Astrocyte (in vitro differentiated cells and primary cell): Measurements from ENCODE around the gene DHRS2. TPM values are rescaled to one million over a fixed set of nuclear protein-coding genes. Genes with fewer than 3 reads are reported as not detected.

Source experiments
- DNase-seq: peaks from one replicate; pipeline ENCODE4 v3.0.0-alpha.2; 2010; ENCODE audit warnings: low read depth
- FAIRE-seq: peaks from 2 replicates; lab custom pipeline; 2011; peaks lifted over from hg19 to GRCh38; lab: Jason Lieb, UNC
- H2AFZ ChIP-seq: 2 replicates; pipeline ENCODE4 v1.6.0; 2012; ENCODE audit warnings: low read depth, low read length, inconsistent platforms
- H3K27ac ChIP-seq: 2 replicates; pipeline ENCODE4 v1.5.1; 2011; ENCODE audit warnings: low read depth, low read length, inconsistent platforms
- H3K27me3 ChIP-seq: 2 replicates; pipeline ENCODE4 v1.6.0; 2011; ENCODE audit warnings: low read length, inconsistent platforms; ENCODE audit not compliant: insufficient read depth
- H3K36me3 ChIP-seq: 2 replicates; pipeline ENCODE4 v1.5.1; 2011; ENCODE audit warnings: low read length, inconsistent platforms; ENCODE audit not compliant: insufficient read depth
- H3K4me1 ChIP-seq: 2 replicates; pipeline ENCODE4 v1.5.1; 2011; ENCODE audit warnings: low read length, inconsistent platforms; ENCODE audit not compliant: insufficient read depth
- H3K4me2 ChIP-seq: 2 replicates; pipeline ENCODE4 v1.6.0; 2012; ENCODE audit warnings: low read length, inconsistent platforms
- H3K4me3 ChIP-seq: 2 replicates; pipeline ENCODE4 v1.5.1; 2011; ENCODE audit warnings: low read depth, mild to moderate bottlenecking, low read length, inconsistent platforms; ENCODE audit not compliant: insufficient read depth
- H3K79me2 ChIP-seq: 2 replicates; pipeline ENCODE4 v1.6.0; 2012; ENCODE audit warnings: mild to moderate bottlenecking, low read length, inconsistent platforms; ENCODE audit not compliant: insufficient read depth
- H3K9ac ChIP-seq: 2 replicates; pipeline ENCODE4 v1.6.0; 2012; ENCODE audit warnings: mild to moderate bottlenecking, low read length, inconsistent platforms
- H3K9me3 ChIP-seq: 2 replicates; pipeline ENCODE4 v1.5.1; 2012; ENCODE audit warnings: low read depth, mild to moderate bottlenecking, low read length, inconsistent platforms; ENCODE audit not compliant: insufficient read depth
- H4K20me1 ChIP-seq: 2 replicates; pipeline ENCODE4 v1.6.0; 2012; ENCODE audit warnings: low read length, inconsistent platforms; ENCODE audit not compliant: insufficient read depth
- H3K27ac Mint-ChIP-seq: one replicate; pipeline ENCODE4 v1.8.0; 2021; ENCODE audit warnings: mild to moderate bottlenecking, mixed read lengths; ENCODE audit not compliant: unreplicated experiment
- H3K27me3 Mint-ChIP-seq: one replicate; pipeline ENCODE4 v1.8.0; 2021; ENCODE audit warnings: low read depth, mixed read lengths; ENCODE audit not compliant: unreplicated experiment
- H3K36me3 Mint-ChIP-seq: one replicate; pipeline ENCODE4 v1.8.0; 2021; ENCODE audit warnings: low read depth, mixed read lengths; ENCODE audit not compliant: unreplicated experiment
- H3K4me1 Mint-ChIP-seq: one replicate; pipeline ENCODE4 v1.8.0; 2021; ENCODE audit warnings: low read depth, mixed read lengths; ENCODE audit not compliant: unreplicated experiment
- H3K4me3 Mint-ChIP-seq: one replicate; pipeline ENCODE4 v1.8.0; 2021; ENCODE audit warnings: mild to moderate bottlenecking, moderate library complexity, mixed read lengths; ENCODE audit not compliant: unreplicated experiment
- H3K9me3 Mint-ChIP-seq: one replicate; pipeline ENCODE4 v1.8.0; 2021; ENCODE audit warnings: mild to moderate bottlenecking, mixed read lengths; ENCODE audit not compliant: unreplicated experiment
- CTCF ChIP-seq: IDR thresholded peaks from 2 replicates; pipeline ENCODE4 v1.5.1; 2011; ENCODE audit warnings: low read depth, mild to moderate bottlenecking, inconsistent platforms, low read length, moderate library complexity; ENCODE audit not compliant: insufficient read depth
- EZH2 ChIP-seq: IDR thresholded peaks from 2 replicates; pipeline ENCODE4 v1.6.1; 2012; ENCODE audit warnings: mild to moderate bottlenecking, low read length, inconsistent platforms; ENCODE audit not compliant: insufficient read depth
- total RNA-seq: library from RNA; stranded (reverse); gene quantifications from 2 replicates; pipeline ENCODE4 v1.2.1, GENCODE V29; 2021

DHRS2 gene
- total RNA-seq, 1 donor from 2014 or later: 1.1 TPM

GRCh38 chr14:23643533-23644194 lies 7.5 kb downstream of the DHRS2 start:
- Mint-ChIP-seq H3K9me3 (no peaks in the 10 kb centered on the region), H3K27me3 (peaks cover 3% of the 10 kb centered on the region), H3K4me3 (no peak overlapping the region), H3K36me3 (peaks cover 1% of the 10 kb centered on the region), H3K27ac (no peak overlapping the region), H3K4me1 (peaks cover 11% of the 10 kb centered on the region)
- Histone ChIP-seq H3K9ac (no peak overlapping the region), H3K36me3 (no peaks in the 10 kb centered on the region), H3K27ac (no peak overlapping the region), H3K4me2 (no peak overlapping the region), H3K9me3 (no peaks in the 10 kb centered on the region), H2AFZ (no peak overlapping the region), H3K79me2 (no peaks in the 10 kb centered on the region), H3K4me1 (no peaks in the 10 kb centered on the region), H3K4me3 (no peak overlapping the region), H3K27me3 (no peaks in the 10 kb centered on the region), H4K20me1 (no peaks in the 10 kb centered on the region)
- FAIRE-seq: no peak
- no peak for TF ChIP-seq CTCF
- TF ChIP-seq EZH2: no peak
- no peak for DNase-seq

DNA sequence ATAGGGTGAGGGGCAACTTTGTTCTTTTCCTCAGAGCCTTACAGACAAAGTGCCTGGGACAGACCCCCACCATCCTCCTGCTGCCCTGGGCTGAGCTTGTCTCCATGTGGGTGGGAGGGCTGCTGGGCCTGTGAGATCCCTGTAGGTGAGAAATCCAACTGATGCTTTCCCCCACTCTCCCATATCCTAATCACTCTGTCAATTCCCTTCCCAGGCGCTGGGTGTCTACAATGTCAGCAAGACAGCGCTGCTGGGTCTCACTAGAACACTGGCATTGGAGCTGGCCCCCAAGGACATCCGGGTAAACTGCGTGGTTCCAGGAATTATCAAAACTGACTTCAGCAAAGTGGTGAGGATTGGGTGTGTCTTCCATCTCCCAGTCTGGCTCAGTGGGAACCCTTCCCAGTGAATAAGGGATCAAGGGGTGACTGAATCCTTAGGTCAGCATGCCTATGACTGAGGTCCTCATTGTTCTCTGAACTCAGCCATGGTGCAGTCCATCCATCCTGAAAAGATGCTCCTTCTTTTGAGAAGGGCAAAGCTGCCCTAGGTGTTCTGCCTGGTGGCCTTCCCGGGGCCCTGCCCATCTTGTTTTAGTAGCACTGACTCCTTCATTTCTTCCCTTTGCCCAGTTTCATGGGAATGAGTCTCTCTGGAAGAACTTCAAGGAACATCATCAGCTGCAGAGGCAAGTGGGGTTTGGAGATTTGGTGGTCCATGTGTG lies 8.2 kb downstream of the DHRS2 start:
- TF ChIP-seq EZH2 (no peak), CTCF (no peak)
- H4K20me1 ChIP-seq: no peaks in the 10 kb centered on the region

DNA sequence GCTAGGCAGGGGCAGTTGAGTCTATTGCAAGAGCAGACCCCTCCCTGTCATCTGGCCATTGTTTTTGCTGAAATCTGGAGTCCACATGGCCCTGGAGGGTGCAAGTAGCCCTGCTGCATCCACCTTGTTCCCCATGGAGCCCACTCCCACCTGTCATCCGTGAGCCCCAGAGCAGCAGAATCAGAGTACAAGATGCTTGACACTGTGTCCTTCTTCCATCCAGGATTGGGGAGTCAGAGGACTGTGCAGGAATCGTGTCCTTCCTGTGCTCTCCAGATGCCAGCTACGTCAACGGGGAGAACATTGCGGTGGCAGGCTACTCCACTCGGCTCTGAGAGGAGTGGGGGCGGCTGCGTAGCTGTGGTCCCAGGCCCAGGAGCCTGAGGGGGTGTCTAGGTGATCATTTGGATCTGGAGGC lies 8.8 kb downstream of the DHRS2 start:
- Histone ChIP-seq H3K4me1 (no peaks in the 10 kb centered on the region), H3K4me3 (no peak overlapping the region), H4K20me1 (no peaks in the 10 kb centered on the region), H3K27me3 (no peaks in the 10 kb centered on the region), H3K9me3 (no peaks in the 10 kb centered on the region), H2AFZ (no peak overlapping the region), H3K4me2 (no peak overlapping the region), H3K36me3 (no peaks in the 10 kb centered on the region), H3K79me2 (no peaks in the 10 kb centered on the region), H3K9ac (no peak overlapping the region), H3K27ac (no peak overlapping the region)
- Mint-ChIP-seq H3K4me3 (no peak overlapping the region), H3K36me3 (peaks cover 3% of the 10 kb centered on the region), H3K9me3 (peaks cover 2% of the 10 kb centered on the region), H3K27ac (no peak overlapping the region), H3K4me1 (peaks cover 7% of the 10 kb centered on the region), H3K27me3 (peaks cover 11% of the 10 kb centered on the region)
- FAIRE-seq (no peak), DNase-seq (no peak)
- no peak for TF ChIP-seq CTCF
- TF ChIP-seq EZH2: no peak

More for the DNA sequence above, 8.2 kb downstream of the DHRS2 start:
- H3K79me2 ChIP-seq: no peaks in the 10 kb centered on the region
- H3K9ac ChIP-seq: no peak overlapping the region
- peaks cover 1% of the 10 kb centered on the region for H3K36me3 Mint-ChIP-seq
- no peak overlapping the region for H3K27ac ChIP-seq
- H3K4me1 Mint-ChIP-seq: peaks cover 7% of the 10 kb centered on the region
- H3K36me3 ChIP-seq: no peaks in the 10 kb centered on the region
- no peak overlapping the region for H3K27ac Mint-ChIP-seq
- H3K4me3 ChIP-seq: no peak overlapping the region
- no peak overlapping the region for H2AFZ ChIP-seq
- no peaks in the 10 kb centered on the region for H3K9me3 ChIP-seq
- no peaks in the 10 kb centered on the region for H3K27me3 ChIP-seq
- H3K4me2 ChIP-seq: no peak overlapping the region
- peaks cover 2% of the 10 kb centered on the region for H3K9me3 Mint-ChIP-seq
- FAIRE-seq: no peak
- H3K4me1 ChIP-seq: no peaks in the 10 kb centered on the region
- H3K4me3 Mint-ChIP-seq: no peak overlapping the region
- H3K27me3 Mint-ChIP-seq: peaks cover 8% of the 10 kb centered on the region
- no peak for DNase-seq
